C4-2B (cell line): ENCODE measurements around the gene KCNK4.

ENCODE experiments used
- H3K27ac ChIP-seq: fragments of 450-650 bp; 2 replicates; pipeline ENCODE4 v1.5.1; 2017
- CTCF ChIP-seq: fragments of 450-650 bp; conservative IDR thresholded peaks from 2 replicates; pipeline ENCODE4 v1.5.1; 2017; ENCODE audit warnings: mild to moderate bottlenecking
- ZFX ChIP-seq: fragments of 450-650 bp; IDR thresholded peaks from 2 replicates; pipeline ENCODE4 v1.6.1; 2017

The KCNK4 gene

DNA sequence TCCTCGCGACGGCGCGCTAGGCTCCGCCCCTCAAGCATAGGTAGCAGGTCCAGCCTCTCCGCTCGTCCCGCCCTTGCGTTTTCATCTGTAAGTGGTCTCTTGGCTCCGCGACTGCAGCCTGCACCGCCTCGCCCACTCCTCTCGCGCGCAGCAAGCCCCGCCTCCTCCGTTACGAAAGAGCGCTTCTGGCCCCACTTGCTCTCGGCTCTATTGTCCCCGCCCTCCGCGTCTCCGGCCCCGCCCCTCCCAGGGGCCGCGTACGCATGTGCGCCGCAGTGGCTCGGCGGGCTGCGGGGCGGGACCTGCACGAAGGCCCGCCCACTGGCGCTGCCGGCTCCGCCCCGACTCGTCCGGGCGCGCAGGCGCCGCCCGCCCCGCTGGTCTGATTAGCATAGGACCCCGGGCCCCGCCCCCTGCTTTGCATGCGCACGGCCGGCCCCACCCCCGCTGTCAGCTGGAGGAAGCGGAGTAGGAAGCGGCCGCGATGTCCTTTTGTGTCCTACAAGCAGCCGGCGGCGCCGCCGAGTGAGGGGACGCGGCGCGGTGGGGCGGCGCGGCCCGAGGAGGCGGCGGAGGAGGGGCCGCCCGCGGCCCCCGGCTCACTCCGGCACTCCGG, 14.1 kb downstream of the KCNK4 start, which contains the start of gene ESRRA:
Gene ESRRA (plus strand): TSS at position 450 of the 616 bp plus-strand sequence. CDS start 1,656 bp downstream, outside the sequence.
- peak within 1 kb of the TSS; percentile 89 for H3K27ac ChIP-seq
- TF ChIP-seq ZFX (0 out of 2 replicates have a peak, but pooled peaks have one; percentile 21), CTCF (no peak)

DNA sequence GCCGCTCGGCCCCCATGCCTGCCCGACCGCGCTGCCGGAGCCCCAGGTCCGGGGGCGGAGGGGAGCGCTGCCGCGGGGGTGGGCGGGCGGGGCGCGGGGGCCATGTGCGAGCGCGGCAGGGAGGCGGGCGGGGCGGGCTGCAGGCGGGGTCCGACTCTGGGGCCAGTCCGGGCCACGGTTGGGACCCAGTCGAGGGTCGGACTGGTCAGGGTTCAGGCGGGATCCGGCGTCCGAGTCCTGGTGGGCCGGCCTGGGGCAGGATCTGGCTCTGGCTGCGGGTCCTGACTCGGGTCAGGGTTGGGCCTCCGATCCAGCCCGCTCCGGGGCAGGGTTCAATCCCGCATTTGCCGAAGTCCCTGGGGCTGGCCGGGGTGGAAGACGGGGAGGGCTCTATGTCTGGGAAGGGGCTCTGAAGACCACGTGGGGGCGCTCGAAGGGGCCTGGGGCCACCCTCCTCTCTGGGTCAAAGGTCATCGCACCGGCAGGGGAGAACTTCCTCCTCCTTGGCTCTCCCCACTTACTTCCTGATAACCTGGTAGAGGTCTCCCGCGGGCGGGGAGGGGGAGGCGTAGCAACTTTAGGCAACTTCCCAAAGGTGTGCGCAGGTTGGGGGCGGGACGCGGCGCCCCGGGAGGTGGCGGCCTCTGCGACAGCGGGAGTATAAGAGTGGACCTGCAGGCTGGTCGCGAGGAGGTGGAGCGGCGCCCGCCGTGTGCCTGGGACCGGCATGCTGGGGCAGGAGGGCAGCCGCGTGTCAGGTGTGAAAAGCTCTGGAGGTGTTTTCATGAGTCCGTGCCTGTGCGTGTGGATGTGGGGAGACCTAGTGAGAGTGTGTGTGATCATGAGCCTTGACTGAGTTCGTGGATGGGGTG, 14.8 kb downstream of the KCNK4 start:
- TF ChIP-seq CTCF (peak; percentile 66), ZFX (no peak; the same call in 1 of the 2 replicates)
- H3K27ac ChIP-seq, result peak overlapping the region; percentile 89

DNA sequence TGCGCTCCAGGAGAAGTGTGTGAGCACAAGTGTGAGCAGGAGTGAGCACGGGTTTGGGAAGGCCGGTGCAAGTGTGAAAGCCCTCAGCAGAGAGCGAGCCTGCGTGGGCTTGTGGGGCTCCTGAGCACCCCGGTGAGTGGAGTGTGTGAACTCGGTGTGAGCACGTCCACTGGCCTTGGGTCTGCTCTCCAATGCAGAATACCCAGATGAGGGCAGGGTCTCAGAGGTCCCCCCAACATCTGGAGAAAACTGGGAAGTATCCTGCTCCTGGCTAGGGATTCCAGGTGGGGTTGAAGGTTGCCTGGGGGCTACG, 15.4 kb downstream of the KCNK4 start:
- peak overlapping the region; percentile 89 for H3K27ac ChIP-seq
- TF ChIP-seq CTCF, result no peak
- TF ChIP-seq ZFX, result no peak

DNA sequence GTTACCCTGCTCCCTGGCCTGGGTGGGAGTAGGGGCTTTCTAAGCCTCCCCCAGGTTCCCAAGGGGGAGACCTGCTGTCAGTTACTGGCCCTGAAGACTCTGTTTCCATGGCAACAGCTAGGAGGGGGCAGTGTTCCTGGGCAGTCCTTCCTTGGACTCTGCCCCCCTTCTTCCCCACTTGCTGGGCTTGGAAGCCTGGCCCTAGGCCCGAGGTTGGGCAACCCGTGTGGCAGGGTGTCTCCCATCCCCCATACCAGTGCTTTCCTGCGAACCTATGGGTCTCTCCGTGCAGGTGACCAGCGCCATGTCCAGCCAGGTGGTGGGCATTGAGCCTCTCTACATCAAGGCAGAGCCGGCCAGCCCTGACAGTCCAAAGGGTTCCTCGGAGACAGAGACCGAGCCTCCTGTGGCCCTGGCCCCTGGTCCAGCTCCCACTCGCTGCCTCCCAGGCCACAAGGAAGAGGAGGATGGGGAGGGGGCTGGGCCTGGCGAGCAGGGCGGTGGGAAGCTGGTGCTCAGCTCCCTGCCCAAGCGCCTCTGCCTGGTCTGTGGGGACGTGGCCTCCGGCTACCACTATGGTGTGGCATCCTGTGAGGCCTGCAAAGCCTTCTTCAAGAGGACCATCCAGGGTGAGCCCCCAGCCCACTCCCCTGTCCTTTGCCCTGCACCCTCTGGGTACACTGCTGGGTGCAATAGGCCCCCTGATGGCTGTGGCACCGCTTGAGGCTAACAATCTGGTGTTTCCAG, 15.9 kb downstream of the KCNK4 start:
- no peak for TF ChIP-seq ZFX
- no peak for TF ChIP-seq CTCF
- peak overlapping the region; percentile 89 for H3K27ac ChIP-seq

DNA sequence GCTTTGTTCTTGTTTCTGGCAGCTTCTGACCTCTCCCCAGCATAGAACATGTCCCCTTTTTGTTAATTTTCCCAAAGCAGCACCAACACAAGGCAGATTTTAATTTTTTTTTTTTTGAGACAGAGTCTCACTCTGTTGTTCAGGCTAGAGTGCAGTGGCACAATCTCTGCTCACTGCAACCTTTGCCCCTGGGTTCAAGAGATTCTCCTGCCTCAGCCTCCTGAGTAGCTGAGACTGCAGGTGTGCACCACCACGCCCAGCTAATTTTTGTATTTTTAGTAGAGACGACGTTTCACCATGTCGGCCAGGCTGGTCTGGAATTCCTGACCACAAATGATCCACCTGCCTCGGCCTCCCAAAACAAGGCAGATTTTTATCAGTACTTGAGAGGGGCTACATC, 16.7 kb downstream of the KCNK4 start:
- H3K27ac ChIP-seq, result peak overlapping the region; percentile 89

GRCh38 chr11:64312947-64313346, 21.8 kb downstream of the KCNK4 start:
- TF ChIP-seq ZFX (no peak), CTCF (no peak)
- no peak overlapping the region for H3K27ac ChIP-seq

- no peak overlapping the region for H3K27ac ChIP-seq
- no peak for TF ChIP-seq ZFX
- no peak for TF ChIP-seq CTCF
Measured at GRCh38 chr11:64313491-64314145, 22.5 kb downstream of the KCNK4 start.
